Measurements from ENCODE around the gene FBLN2.

FBLN2 gene

DNA sequence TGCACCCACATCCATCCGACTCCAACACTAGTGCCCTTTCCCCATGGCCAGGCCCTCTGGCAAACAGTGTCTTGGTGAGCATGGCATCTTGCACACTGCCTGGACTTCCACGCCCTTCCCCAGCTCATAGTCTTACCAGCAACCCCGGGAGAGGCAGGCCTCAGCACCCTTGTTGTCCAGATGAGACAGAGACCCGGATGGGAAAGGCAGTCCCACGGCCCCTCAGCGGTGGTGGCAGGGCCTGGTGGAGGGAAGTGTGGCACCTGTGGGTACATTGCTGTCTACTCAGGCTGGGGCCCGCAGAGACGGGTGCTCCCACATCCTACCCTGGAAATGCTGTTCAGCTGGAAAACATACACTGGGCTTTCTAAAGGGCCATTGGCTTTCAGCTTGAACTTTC, 40.4 kb upstream of the FBLN2 start:
- Mint-ChIP-seq H3K4me1 (no peaks in the 10 kb centered on the region), H3K9me3 (no peaks in the 10 kb centered on the region), H3K4me3 (no peak overlapping the region), H3K27me3 (no peaks in the 10 kb centered on the region), H3K27ac (no peak overlapping the region), H3K36me3 (ENCODE audit: low read depth) (no peaks in the 10 kb centered on the region)
- DNase-seq, result no peak
- no peak for ATAC-seq

DNA sequence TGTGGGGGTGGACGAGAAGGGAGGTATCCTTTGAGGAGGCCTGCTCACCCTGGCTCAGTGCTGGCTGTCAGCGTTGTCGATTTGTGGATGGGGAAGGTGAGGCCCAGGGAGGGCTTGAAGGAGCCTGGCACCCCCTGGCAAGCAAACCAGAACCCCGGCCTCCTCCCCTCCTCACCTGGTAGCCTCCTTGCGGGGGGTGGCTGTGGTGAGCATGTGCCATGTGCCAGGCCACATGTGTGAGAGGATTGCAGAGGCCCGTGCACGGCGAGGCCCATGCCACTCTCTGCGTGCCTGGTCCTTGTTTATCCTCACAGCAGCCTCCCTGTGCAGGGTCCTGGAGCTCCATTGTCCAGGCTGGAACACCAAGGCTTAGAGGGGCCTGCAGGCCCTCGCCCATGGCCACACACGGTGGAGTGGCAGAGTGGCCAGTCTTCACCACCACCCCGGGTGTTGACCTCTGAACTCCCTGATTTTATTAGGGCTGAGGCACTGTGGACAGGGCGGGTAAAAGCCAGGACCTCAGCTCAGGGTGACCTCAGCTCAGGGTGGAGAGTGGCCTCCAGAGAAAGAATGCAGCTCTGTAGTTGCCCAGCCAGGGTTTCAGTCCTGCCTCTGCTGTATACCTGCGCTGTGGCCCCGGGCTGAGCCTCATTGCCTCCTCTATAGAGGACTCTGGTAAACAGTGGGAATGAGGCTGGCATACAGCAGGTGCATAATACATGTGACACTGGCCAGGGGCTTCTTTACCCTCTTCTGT, 39.7 kb upstream of the FBLN2 start:
- H3K27me3 Mint-ChIP-seq, result no peaks in the 10 kb centered on the region
- DNase-seq, result no peak
- H3K36me3 Mint-ChIP-seq (ENCODE audit: low read depth), result no peaks in the 10 kb centered on the region
- no peaks in the 10 kb centered on the region for H3K4me1 Mint-ChIP-seq
- no peaks in the 10 kb centered on the region for H3K9me3 Mint-ChIP-seq
- no peak overlapping the region for H3K27ac Mint-ChIP-seq
- no peak for ATAC-seq
- H3K4me3 Mint-ChIP-seq, result no peak overlapping the region

DNA sequence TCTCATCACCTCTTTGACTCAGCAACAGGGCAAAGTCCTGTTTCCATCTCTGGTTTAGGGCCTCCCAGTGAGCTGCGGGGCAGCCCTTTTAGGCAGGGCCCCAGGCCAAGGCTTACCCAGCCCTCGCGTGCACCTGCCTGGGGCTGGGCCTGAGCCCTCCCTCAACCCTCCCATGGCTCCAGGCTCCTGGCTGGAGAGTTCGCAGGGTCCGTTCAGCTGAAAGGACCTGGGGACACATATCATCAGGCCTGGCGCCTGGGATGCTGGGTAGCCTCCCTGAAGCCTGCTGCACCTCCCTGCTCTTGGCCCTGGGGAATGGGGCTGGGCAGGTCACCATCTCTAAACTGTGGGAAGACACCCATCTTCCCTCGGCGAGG, 39.1 kb upstream of the FBLN2 start:
- ATAC-seq (no peak), DNase-seq (no peak)
- no peaks in the 10 kb centered on the region for H3K36me3 Mint-ChIP-seq (ENCODE audit: low read depth)
- no peaks in the 10 kb centered on the region for H3K4me1 Mint-ChIP-seq
- no peak overlapping the region for H3K27ac Mint-ChIP-seq
- no peak overlapping the region for H3K4me3 Mint-ChIP-seq
- no peaks in the 10 kb centered on the region for H3K27me3 Mint-ChIP-seq
- no peaks in the 10 kb centered on the region for H3K9me3 Mint-ChIP-seq

DNA sequence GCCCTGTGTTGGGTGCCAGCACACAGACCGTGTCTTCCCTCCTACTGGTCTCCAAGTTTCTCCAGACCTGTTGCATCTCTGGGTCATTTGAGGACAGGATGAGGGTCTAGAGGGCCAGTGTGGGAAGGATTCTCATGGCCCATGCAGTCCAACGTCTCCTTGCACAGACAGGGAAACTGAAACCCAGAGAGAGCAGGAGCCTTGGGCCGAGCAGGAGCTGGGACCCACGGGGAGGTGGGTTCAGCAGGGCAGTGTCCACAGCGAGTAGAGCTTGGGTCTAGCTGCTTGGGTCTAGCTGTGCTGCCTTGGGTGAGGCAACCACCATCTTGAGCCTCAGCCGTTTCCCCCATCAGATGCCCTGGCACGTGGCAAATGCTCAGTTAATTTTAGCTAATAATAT, 36.5 kb upstream of the FBLN2 start:
- Mint-ChIP-seq H3K27ac (no peak overlapping the region), H3K27me3 (no peaks in the 10 kb centered on the region), H3K4me1 (no peaks in the 10 kb centered on the region), H3K9me3 (no peaks in the 10 kb centered on the region), H3K36me3 (ENCODE audit: low read depth) (no peaks in the 10 kb centered on the region), H3K4me3 (no peak overlapping the region)
- no peak for DNase-seq
- no peak for ATAC-seq

DNA sequence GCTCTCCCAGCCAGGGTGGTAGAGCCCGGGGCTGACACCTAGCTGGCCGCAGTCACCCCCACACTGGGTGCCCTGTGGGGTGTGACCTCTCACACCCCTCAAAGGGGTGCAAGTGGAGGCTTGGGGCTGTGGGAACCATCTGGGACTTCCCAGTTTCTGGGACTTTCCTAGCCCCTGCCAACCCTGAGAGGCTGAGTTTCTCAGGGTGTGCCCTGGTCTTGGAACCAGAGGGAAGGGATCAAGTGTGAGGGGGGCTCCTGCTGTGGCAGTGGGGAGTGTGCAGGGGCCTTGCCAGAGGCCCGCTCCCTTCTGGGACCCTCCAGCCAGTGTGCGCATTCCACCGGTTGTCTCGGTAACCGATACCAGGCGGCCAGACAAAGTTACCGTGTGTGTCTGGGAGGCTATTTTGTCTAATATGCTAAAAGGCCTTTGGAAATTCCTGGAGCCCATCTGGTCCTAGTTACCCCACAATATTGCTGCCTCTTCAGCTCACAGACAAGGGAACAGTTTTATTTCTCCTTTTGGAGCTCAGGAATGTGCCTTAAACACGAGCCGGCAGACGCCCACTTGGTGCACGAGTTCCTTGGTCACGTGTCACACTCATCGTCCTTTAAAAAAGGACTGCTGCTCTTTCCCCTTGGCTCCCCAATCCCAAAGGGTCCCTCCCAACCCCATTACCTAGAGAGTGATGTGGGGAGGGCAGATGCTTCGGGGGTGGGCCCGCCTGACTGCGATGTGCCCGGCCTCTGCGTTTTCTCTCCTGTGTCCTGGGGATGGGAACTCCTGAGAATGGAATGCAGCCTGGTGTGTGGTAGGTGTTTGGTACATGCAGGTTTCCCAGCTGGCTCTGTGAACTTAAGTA, 35.6 kb upstream of the FBLN2 start:
- no peaks in the 10 kb centered on the region for H3K4me1 Mint-ChIP-seq
- H3K9me3 Mint-ChIP-seq, result no peaks in the 10 kb centered on the region
- DNase-seq (no peak), ATAC-seq (no peak)
- no peaks in the 10 kb centered on the region for H3K27me3 Mint-ChIP-seq
- no peak overlapping the region for H3K4me3 Mint-ChIP-seq
- no peaks in the 10 kb centered on the region for H3K36me3 Mint-ChIP-seq (ENCODE audit: low read depth)
- no peak overlapping the region for H3K27ac Mint-ChIP-seq

DNA sequence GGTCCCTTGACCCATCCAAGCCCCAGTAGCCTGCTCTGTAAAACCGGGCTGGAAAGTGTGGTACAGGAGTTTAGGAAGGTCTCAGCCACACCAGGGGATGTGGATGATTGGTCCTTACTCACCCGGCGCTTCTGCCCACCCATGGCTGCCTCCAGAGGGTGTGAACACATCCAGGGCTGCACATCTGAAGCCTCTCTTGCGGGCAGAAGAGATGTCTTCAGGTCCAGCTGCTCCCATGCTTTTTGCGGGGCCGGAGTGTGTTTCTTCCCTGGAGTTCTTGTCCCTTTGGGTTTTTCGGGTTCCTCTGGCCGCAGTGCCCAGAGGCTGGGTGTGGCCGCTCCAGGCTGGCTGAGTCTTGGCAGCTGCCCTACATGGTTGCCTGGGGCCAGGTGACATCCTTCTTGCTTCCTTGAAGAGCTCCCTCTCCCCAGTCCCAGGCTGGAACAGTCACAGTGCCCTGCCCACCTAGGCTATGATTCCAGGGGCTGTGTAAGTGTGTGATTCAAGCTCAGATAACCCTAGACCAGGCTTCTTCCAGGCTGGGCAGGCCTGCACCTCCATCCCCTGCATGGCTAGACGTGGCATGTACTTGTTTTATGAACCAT, 34.9 kb upstream of the FBLN2 start:
- H3K36me3 Mint-ChIP-seq (ENCODE audit: low read depth), result no peaks in the 10 kb centered on the region
- no peaks in the 10 kb centered on the region for H3K4me1 Mint-ChIP-seq
- H3K27me3 Mint-ChIP-seq, result no peaks in the 10 kb centered on the region
- no peak for DNase-seq
- H3K27ac Mint-ChIP-seq, result no peak overlapping the region
- no peak for ATAC-seq
- H3K4me3 Mint-ChIP-seq, result no peak overlapping the region
- H3K9me3 Mint-ChIP-seq, result no peaks in the 10 kb centered on the region

DNA sequence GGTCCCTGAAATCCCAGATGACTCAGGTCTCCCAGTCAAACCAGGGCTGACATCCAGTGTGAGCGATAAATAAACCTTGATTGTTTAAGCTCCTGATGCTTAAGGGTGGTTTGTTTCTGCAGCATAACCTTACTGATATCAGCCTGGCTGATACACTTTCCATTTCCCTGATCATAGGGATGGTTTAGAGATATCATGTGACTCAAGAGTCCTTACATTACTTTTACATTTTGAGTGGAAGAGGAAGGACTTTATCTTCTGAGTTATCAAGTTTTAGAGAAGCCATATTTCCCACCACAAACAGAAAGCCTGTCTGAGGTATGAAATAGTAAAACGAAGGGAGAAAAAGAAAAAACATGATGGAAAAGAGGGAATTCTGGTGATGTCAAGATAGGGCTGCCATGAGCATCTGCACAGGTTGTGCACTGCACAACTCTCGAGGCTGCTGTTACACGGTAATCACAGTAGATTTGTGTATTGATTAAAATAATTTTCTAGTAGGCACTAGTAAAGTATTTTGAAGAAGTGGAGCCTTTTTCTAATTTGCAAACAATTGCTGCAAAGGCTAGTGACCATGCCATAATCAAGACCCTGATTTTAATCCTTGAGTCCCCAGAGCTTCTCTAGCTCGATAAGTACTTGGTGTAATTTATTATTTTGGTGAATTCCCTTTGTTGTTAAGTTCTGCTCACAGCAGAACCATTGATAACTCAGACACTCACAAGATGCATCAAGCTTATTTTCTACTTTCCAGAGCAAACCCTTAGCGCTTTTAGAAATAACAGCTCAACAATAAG, 34.1 kb upstream of the FBLN2 start:
- H3K27me3 Mint-ChIP-seq, result no peaks in the 10 kb centered on the region
- H3K9me3 Mint-ChIP-seq, result no peaks in the 10 kb centered on the region
- no peak for DNase-seq
- H3K4me3 Mint-ChIP-seq, result no peak overlapping the region
- no peaks in the 10 kb centered on the region for H3K36me3 Mint-ChIP-seq (ENCODE audit: low read depth)
- H3K27ac Mint-ChIP-seq, result no peak overlapping the region
- no peaks in the 10 kb centered on the region for H3K4me1 Mint-ChIP-seq
- ATAC-seq, result no peak

DNA sequence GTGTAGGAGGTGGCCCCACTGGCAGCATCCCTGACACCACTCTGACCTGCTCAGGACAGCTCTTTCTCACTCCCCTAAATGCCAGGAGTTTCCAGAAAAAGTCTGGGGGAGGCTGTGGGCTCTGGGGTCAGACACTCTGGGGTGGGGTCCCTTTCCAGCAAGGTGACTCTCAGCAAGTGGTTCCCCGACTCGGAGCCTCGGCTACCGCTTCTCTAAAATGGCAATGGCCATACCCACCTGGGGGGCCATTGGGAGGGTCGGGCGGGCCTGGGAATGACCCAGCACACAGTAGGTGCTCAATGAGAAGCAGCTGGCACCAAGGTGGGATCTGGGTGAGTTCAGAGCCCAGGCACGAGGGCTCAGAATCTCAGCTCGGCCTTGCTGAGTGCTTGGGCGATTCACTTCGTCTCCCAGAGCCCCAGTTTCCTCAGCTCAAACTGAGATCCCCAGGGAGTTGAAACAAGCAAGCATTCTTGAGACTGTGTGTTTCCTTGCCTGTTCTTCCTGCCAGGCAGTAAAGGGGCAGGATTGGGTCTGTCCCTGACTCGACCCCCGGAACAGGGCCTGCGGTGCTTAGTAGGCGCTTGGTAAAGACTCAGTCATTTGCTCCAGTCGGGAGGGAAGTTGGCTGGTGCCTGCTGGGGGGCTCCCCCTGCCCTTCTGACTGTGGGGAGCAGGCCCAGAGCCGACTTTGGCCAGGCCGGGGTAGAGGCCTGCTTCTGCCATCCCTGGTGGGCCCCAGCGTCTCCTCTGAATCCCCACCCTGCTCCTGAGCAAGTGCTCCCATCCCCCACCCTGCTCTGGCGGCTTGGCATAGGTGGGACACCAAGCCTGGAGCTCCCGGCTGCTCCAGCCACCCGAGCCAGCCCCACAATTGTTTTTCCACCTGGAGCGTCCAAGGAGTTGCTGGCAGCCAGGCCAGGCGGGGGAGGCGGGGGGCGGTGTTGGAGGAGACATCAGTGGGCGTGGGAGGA, 32.9 kb upstream of the FBLN2 start:
- H3K4me3 Mint-ChIP-seq, result no peak overlapping the region
- H3K27me3 Mint-ChIP-seq, result no peaks in the 10 kb centered on the region
- H3K4me1 Mint-ChIP-seq, result no peaks in the 10 kb centered on the region
- no peaks in the 10 kb centered on the region for H3K9me3 Mint-ChIP-seq
- H3K36me3 Mint-ChIP-seq (ENCODE audit: low read depth), result no peaks in the 10 kb centered on the region
- no peak overlapping the region for H3K27ac Mint-ChIP-seq
- ATAC-seq, result no peak
- DNase-seq, result no peak

DNA sequence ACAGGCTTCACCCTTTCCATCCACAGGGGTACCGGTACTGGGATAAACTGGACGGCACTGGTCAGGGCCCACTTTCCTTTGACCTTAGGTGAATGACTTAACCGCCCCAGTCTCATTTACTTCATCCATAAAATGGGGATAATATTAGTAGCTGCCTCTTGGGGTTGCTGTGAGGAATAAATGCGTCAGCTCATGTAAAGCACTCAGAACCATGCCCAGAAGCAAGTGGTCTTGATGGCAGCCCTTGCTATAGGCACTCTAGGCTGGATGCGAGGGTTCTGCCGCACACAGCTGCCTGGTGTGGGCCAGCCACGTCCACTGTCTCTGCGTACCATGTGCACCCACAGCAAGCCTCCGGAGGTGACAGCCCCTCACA, 32.2 kb upstream of the FBLN2 start:
- H3K27ac Mint-ChIP-seq, result no peak overlapping the region
- H3K4me3 Mint-ChIP-seq, result no peak overlapping the region
- ATAC-seq (no peak), DNase-seq (no peak)
- no peaks in the 10 kb centered on the region for H3K36me3 Mint-ChIP-seq (ENCODE audit: low read depth)
- no peaks in the 10 kb centered on the region for H3K4me1 Mint-ChIP-seq
- H3K9me3 Mint-ChIP-seq, result peaks cover 5% of the 10 kb centered on the region
- no peaks in the 10 kb centered on the region for H3K27me3 Mint-ChIP-seq

DNA sequence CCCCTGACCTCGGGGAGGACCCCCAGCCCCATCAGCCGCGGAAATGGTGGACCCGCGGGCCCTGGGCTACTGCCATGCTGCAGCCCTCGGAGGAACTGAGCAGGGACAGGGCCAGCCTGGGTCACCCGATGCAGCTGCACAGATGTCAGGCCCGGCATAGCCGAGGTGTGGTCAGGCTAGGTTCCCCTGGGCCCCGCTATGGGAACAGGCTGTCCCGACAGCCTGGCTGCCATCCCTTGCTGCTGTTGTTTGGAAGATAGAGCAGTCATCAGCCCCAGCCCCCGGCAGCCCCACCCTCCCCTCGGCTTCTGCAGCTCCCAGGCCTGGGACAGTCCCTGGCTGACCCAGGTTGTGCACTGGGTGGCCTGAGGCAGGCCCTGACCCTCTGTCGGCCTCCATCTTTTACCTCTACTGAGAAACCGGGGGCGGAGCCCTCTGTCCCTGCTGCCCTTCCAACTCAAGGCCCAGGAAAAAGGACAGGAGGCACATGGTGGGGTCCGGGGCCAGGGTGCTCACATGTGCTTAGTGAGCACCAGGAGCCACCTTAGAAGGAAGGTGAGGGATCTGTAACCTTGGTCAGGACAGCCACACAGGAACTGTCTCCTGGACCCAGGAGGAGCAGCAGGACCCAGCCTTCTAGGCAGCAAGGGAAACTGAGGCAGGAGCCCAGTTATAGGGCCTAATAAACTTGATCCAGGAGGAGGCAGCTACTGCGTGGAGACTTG, 31.5 kb upstream of the FBLN2 start:
- ATAC-seq (no peak), DNase-seq (no peak)
- H3K27ac Mint-ChIP-seq, result no peak overlapping the region
- H3K27me3 Mint-ChIP-seq, result no peaks in the 10 kb centered on the region
- no peaks in the 10 kb centered on the region for H3K36me3 Mint-ChIP-seq (ENCODE audit: low read depth)
- no peak overlapping the region for H3K4me3 Mint-ChIP-seq
- H3K4me1 Mint-ChIP-seq, result no peaks in the 10 kb centered on the region
- H3K9me3 Mint-ChIP-seq, result peaks cover 6% of the 10 kb centered on the region

DNA sequence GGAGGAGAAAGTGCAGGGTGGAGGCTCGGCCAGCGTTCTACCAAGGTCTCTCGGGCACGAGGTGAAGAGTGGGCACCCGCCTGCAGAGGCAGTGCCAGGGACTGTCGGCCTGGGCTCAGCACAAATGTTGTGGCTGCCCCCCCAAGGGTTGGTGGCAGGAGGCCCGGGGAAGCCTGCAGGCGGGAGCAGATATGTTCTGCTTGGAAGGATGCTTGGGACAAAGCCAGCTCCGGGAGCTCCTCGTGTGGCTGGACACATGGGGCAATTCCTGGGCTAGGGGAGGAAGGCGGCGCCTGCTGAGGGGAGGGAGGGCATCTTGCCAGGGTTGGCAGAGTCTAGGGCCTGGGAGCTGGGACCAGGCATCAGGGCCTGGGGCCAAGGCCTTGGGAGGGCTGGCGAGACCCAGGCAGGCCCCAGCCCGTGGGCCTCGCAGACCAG, 30.4 kb upstream of the FBLN2 start:
- Mint-ChIP-seq H3K27me3 (no peaks in the 10 kb centered on the region), H3K36me3 (ENCODE audit: low read depth) (no peaks in the 10 kb centered on the region), H3K9me3 (peaks cover 6% of the 10 kb centered on the region), H3K27ac (no peak overlapping the region), H3K4me1 (no peaks in the 10 kb centered on the region), H3K4me3 (no peak overlapping the region)
- no peak for ATAC-seq
- DNase-seq, result no peak

DNA sequence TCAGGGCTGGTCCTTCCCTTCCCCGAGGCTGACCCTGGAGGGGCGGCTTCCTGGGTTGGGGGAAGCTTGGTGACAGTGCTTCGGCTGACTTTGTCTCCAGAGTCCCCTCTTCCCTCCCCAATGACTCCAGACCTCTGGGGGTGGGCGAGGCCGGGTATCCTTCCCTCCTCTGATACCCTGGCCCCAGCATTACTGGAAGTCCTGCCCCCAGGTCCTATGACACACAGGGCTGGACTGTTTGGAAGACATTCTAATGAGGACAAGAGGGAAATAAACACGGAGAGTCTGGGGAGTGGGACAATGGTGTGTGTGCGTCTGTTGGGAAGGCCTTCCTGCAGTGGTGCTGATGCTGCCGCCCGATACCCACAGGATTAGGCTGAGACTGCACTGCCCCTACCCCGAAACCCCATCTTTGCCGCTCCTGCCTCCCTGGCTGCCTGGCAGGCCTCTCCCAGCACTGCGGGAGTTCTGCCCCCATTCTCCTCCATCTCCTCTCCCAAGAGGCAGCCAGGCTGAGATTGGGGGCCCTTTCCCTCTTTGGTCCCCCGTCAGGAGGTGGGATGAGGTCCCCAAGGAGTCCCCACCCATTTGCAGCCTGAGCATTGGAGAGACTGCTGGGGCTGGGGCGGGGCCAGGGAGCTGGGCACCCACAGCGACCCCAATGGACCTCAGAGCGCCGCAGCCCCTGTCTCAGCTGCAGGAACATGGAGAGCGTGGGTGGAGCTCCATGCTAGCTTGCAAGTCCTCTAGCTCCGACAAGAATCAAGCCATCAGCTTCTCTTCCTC, 29.7 kb upstream of the FBLN2 start:
- ATAC-seq, result no peak
- H3K4me1 Mint-ChIP-seq, result no peaks in the 10 kb centered on the region
- H3K27me3 Mint-ChIP-seq, result no peaks in the 10 kb centered on the region
- no peaks in the 10 kb centered on the region for H3K36me3 Mint-ChIP-seq (ENCODE audit: low read depth)
- no peak for DNase-seq
- peaks cover 6% of the 10 kb centered on the region for H3K9me3 Mint-ChIP-seq
- H3K4me3 Mint-ChIP-seq, result no peak overlapping the region
- no peak overlapping the region for H3K27ac Mint-ChIP-seq
